ENCODE measurements around the gene PRKN. TPM values are rescaled to one million over a fixed set of nuclear protein-coding genes. Genes with fewer than 3 reads are reported as not detected.

Gene PRKN
- total and polyA plus RNA-seq, 9 of the 15 experiments (the other 6 are each of a cell fraction or from before 2014, with no cell fraction given) = 0.03 to 0.96 (median 0.15) TPM; not detected in 2

GRCh38 chr6:161354276-161354840 lies 1373.2 kb downstream of the PRKN start:
- no peak for FAIRE-seq
- Histone ChIP-seq H3K79me2 (ENCODE audit: control insufficient read depth, insufficient read depth, low read length) (no peaks in the 10 kb centered on the region), H3K9me1 (ENCODE audit: control insufficient read depth, insufficient read depth, low read length) (no peaks in the 10 kb centered on the region), H3K4me3 (no peak overlapping the region), H2AFZ (ENCODE audit: low read depth, low read length) (peak overlapping the region; percentile 81), H4K20me1 (replicated peaks; ENCODE audit: control insufficient read depth, insufficient read depth, low read length) (no peaks in the 10 kb centered on the region), H3K9ac (ENCODE audit: insufficient read depth in 1 of 2, low read depth in 2 of 2, low read length in 2 of 2) (no peak overlapping the region), H3K4me2 (ENCODE audit: insufficient read depth, low read length) (no peak overlapping the region), H3K4me1 (replicated peaks in 1 of 2; ENCODE audit: control insufficient read depth in 2 of 2, insufficient read depth in 2 of 2, low read length in 2 of 2) (peaks cover 2 to 17% of the 10 kb centered on the region in 2 experiments; a peak in 3 of 5 replicates), H3K9me3 (replicated peaks; ENCODE audit: control insufficient read depth, insufficient read depth, low read depth, low read length) (no peaks in the 10 kb centered on the region), H3K36me3 (ENCODE audit: control insufficient read depth, insufficient read depth, low read length) (no peaks in the 10 kb centered on the region), H3K27me3 (ENCODE audit: control insufficient read depth in 2 of 2, insufficient read depth in 2 of 2, low read length in 2 of 2) (no peaks in the 10 kb centered on the region), H3K27ac (ENCODE audit: extremely low read depth, low read depth, low read length) (no peak overlapping the region)
- no peak for ATAC-seq
- CTCF ChIA-PET (ENCODE audit: low intra/inter-chr PET ratio) = interaction anchor here (0.8 to 1.4 kb wide), 2 partner anchors 17 to 787 kb away, joined by 3 to 5 read pairs; no protein-coding TSS in a partner anchor
- intact Hi-C loops (cut with micrococcal nuclease) = loop anchor here (5.0 kb wide), 4 partner anchors 82 to 362 kb away; partner anchors contain the start of genes AGPAT4 and MAP3K4
- WGBS (ENCODE audit: insufficient coverage, low coverage, missing lambda C conversion rate) = 85% methylated on average over 12 of the region's 12 CpGs
- in situ Hi-C loops (cut with MboI) = no loop called here
- no peak for DNase-seq (ENCODE audit: extremely low read depth in 1 of 4, low spot score in 3 of 4)
- POLR2A ChIA-PET = interaction anchor here (0.9 to 2.8 kb wide), 4 partner anchors 9 to 221 kb away, joined by 3 to 7 read pairs (median 4); no protein-coding TSS in a partner anchor
- BruUV-seq (replicated peaks) = no TSS peak
- TF ChIP-seq RFX1 (IDR thresholded peaks at IDR 0.05) (no peak), BRF2 (IDR thresholded peaks at IDR 0.05; ENCODE audit: borderline replicate concordance, insufficient read depth, insufficient read length) (no peak), SP2 (IDR thresholded peaks at IDR 0.05; ENCODE audit: extremely low read depth, low read depth, low read length, poor library complexity, severe bottlenecking) (no peak), ASH1L (IDR thresholded peaks at IDR 0.05; ENCODE audit: borderline replicate concordance, low read depth, partially characterized antibody) (no peak), HMG20A (CRISPR knock-in tag; conservative IDR thresholded peaks at IDR 0.05) (no peak), DIDO1 (tag; IDR thresholded peaks at IDR 0.05; ENCODE audit: low read depth) (no peak), KDM5B (IDR thresholded peaks at IDR 0.05; ENCODE audit: insufficient replicate concordance, low read depth, low read length) (no peak), MEF2A (IDR thresholded peaks at IDR 0.05; ENCODE audit: control insufficient read depth, low read depth, low read length) (no peak), CBX1 (IDR thresholded peaks at IDR 0.05; ENCODE audit: low read depth) (no peak), CHD4 (IDR thresholded peaks at IDR 0.05; ENCODE audit: insufficient read depth, insufficient replicate concordance, low read depth, low read length, poor library complexity, severe bottlenecking) (no peak)
